Stimulated activated CD4-positive, alpha-beta T cell treated with anti-CD3 and anti-CD28 coated beads, Interleukin-1b, Interleukin-23, amount 100 ng/mL, for 24 hours (primary cell): Measurements from ENCODE around the gene GPATCH3.
A peak's percentile ranks its signal among the peaks of the same experiment; 100 is the strongest.
"Not testable (repeated sequence)": the region's sequence is repeated elsewhere in the genome, so short reads cannot be mapped to it uniquely, and the experiment has no call there.

Experiments used
- DNase-seq, 4 experiments: peaks; one replicate each; pipeline ENCODE4 v3.0.0-alpha.2; 2020; ENCODE audit warnings: low read depth in 4 of 4, low spot score in 1 of 4

GPATCH3 gene

DNA sequence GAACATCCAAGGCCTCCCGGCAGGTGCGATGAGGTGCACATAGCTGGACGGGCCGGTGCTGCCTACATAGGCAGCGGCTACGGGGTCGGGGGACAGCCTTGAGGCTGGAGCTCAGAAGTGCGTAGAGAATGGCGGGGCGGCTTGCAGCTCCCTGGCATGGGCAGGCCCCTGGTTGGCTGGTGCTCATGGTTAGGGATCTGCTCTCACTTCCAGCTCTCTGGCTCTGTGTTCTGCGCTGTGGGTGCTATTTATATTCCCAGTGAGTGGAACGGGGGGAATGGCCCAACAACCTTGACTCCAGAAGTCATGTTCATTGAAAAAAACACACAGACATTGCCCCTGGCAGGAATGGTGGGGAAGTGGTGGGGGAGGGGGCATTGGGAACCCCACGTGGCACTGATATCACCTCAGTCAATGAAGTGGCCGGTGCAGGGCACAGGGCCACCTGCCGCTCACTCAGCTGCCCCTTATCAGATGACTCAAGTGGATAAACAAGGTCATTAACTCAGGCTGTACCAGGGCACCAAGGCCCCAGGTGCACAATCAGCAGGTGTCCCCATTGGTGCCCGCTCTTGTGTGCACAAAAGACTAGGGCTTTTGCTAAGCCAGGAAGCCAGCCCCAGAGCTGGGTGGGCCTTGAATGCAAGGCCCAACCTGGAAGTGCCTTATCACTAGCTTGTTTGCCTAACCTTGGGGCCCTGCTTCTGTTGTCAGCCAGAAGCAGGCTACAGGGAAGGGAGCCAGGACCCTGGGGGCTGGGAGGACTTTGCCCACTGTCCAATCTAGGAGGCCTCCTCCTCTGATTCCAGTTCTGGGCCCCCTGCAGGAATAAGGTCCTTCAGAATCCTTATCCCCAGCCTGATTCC lies 13.7 kb upstream of the GPATCH3 start, which contains the start of gene NR0B2:
NR0B2 (minus strand) TSS at position 222 of the 866 bp plus-strand sequence; CDS start at position 187, 35 bp downstream.
- no peak for DNase-seq

DNA sequence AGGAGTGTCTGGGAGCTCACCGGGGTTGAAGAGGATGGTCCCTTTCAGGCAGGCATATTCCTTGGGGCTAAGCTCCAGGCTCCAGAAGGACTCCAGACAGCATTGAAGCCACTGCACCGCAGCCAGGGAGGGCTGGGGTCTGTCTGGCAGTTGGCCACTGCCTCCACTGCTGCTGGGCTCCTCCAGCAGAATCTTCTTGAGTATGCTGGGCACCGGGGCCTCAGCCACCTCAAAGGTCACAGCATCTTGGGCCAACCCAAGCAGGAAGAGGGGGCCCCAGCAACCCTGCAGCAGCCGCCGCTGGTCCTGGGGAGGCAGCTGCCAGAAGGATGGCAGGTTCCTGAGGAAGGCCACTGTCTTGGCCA lies 13.1 kb upstream of the GPATCH3 start:
- DNase-seq, result no peak

DNA sequence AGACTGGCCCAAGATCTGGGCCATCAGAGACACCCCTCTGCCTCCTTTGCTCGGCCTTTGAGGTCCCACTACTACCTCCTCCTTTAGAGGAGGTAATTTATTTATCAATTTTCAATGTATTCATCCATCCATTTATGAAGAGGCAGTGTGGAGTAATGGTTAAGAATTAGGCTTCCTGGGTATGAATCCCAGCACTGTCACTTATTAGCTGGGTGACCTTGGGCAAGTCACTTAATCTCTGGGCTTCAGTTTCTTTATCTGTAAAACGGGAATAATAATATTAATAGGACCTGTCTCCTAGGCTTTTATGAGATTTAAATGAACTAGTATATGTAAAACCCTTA lies 11.9 kb upstream of the GPATCH3 start:
- no peak for DNase-seq

DNA sequence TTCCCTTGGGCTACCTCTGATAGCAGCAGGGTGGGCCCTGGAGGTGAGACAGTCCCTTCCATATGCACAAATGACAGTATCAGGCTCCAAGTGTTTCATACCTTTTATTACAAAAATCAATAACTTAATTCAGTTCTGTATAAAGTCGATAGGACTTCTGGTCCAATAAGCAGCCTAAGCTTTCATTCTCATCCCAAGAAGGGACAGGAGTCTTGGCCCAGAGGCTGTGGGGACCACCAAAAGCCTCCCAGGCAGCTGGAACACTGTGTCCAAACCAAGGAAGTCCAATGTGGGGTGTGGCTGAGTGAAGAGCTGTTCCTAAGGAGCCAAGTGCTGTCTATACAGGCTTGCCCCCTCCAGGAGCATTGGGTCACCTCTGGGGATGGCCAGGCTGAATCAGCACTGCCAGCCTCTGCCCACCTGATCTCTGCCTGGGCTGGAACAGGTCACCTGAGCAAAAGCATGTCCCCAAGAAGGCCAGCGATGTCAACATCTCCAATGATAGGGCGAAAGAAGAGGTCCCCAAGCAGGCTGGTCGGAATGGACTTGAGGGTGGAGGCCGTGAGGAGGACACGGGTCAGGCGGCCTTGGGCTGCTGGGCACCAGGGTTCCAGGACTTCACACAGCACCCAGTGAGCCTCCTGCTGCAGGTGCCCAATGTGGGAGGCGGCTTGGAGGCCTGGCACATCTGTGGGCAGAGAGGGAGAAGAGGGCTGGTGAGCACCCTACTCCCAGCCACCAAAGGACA lies 11.3 kb upstream of the GPATCH3 start:
- no peak for DNase-seq

DNA sequence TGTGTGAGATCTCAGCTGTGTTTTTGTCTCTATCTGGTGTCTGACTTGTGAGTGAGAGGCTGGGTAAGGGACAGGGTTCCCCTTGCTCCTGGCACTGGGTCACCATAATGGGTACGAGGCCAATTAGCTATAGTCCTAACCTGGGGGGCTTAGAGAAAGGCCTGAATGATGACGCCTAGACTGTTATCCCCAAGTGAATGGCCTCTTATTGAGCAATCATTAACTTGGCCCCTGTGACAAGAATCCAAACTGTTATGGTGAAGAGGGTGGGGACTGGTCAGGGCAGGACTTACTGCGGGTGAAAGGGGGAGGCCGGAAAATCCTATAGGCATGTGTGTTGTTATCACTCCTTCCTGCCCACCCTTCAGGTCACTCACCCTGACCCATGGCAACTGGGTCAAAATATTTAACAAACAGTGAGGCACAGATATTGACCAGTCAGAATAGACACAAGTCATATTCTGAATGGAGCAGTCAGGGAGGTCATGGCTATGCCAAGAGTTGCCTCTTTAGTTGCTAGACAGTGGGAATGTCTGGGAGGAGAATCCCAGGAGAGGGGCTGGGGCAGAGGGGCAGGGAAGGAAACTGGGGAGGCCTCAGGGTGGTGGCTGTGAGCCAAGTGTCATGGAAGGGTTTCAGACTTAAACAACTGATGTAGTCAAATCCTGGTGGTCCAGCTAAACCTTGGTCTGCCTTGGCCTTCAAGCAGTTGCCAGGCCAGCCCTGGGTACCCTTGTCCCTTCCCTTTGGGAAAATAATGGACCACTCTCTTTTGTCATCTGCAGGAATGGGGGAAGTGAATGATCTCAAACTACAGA lies 10.3 kb upstream of the GPATCH3 start:
- DNase-seq, result no peak

DNA sequence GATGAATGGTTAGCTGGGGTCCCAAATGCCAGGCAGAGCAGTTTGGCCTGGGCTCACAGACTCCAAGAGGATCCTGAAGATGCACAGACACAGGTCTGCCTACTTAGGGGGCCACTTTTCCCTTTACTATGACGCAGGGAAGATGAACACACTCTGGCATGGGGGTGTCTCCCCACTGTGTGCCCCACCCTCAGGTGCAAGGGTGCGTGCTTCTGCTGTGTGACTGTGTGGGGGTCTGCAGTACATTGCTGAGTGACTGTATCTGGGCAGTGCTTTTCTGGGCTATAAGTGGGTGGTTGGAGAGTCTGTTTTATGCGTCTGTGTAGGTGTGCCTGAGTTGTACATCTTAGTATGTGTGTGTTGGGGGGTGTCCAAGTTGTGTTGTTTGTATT lies 9.7 kb upstream of the GPATCH3 start:
- DNase-seq, result no peak

DNA sequence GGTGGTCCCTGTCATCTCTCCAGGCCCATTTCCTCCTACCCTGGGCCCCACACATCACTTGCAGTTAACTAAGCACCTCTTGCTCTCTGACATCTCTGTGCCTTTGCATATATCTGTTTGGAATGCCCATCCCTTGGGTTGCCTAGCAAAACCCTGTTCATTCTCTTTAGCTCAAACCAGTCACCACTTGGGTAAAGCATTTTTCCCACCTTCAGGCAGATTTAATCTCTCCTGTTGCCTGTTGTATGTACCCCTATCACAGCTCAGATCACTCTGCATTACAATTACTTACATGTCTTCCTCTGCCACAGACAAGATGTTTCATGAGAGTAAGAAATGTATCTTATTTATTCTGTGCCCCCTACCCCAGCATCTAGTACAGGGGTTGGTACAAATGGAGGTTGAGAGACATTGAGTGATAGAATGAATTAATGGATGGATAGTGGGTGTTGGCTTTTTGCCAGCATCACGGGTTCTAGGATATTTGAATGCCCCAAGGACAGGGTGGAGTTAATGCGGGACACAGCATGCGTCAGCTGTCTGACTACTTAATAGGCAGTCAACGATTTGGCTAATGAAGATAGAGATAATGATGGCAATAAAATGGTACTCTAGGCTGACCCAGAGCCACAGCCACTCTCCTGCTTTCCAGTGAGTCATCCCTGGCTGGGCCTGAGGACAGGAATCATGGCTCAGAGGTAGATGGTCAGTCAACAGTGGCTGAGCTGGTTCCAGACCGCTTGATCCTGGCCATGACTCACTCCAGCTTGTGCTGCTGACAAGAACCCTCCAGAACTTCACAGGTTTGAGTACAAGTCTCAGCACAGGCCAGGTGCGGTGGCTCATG lies 7.0 kb upstream of the GPATCH3 start:
- no peak for DNase-seq

DNA sequence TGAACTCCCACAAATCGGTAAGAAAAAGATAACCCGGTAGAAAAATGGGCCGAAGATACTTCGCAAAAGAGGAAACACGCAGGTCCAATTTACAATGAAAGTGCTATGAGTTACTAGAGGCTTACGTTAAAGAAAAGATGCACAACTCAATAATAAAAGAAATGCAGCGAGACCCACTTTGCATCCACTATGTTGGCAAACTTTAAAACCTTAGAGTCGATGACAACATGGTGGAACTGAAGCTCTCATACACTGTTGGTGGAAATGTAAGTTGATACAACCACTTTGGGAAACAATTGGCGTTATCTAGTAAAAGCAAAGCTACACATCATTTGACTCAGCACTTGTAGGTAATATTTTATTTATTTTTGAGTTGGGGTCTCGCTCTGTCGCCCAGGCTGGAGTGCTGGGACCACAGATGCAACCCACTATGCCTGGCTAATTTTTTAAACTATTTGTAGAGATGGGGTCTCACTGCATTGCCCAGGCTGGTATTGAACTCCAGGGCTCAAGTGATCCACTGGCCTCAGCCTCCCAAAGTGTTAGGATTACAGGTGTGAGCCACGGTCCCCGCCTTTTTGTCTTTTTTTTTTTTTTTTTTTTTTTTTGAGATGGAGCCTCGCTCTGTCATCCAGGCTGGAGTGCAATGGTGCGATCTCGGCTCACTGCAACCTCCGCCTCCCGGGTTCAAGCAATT lies 696 bp upstream of the GPATCH3 start:
- DNase-seq, result no peak

DNA sequence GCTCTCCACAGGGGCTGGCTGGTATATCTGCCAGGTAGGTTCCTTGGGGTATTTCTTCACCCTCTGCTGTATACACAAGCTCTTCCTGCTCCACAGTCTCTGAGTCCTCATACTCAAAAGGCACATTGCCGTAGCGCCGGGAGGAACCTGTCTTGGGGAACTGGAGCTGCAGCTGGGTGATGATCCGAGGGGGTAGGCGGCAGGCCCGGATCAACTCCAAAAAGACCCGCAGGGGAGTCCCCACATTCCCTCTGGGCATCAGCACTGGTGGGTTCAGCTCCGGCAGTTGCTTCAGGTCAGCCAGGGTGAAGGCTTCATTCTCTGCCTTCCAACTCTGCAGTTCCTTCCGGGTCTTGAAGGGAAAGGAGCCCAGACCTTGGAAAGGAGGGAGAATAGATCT lies 2.9 kb downstream of the GPATCH3 start:
- DNase-seq, result no peak

DNA sequence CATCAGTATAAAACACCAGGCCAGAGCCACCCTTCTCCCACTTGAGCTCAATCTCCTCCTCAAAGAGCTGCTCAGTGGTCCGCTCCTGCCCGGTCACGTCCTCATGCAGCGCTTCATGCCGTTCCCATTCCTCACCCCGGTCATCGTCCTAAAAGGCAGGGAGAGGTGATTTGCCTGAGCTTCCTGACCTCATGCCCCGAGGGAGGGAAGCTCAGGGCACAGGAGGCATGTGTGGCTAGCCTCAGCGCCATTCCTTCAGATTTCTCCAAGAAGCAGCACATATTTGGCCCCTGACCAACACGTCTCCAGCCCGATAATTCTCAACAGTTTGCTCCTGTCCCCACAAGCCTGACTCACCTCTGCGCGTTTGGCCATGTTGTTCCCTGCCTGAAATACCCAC lies 6.0 kb downstream of the GPATCH3 start:
- DNase-seq, result no peak

DNA sequence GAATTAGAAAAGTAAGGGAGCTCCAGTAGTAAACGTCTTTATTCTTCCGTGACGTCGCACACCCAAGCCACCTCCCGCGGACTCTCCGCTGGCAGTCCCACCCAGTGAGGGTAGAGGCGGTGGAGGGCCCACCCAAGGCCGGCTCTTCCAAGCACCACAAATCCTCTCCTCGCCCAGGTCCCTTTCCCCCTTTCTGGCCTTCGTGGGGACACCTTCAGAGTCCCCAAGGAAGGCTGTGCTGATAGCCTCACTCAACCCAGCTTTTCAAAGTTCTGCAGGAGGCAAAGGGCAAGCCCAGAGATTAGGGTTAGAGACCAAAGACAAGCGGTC lies 9.8 kb downstream of the GPATCH3 start:
- no peak for DNase-seq

DNA sequence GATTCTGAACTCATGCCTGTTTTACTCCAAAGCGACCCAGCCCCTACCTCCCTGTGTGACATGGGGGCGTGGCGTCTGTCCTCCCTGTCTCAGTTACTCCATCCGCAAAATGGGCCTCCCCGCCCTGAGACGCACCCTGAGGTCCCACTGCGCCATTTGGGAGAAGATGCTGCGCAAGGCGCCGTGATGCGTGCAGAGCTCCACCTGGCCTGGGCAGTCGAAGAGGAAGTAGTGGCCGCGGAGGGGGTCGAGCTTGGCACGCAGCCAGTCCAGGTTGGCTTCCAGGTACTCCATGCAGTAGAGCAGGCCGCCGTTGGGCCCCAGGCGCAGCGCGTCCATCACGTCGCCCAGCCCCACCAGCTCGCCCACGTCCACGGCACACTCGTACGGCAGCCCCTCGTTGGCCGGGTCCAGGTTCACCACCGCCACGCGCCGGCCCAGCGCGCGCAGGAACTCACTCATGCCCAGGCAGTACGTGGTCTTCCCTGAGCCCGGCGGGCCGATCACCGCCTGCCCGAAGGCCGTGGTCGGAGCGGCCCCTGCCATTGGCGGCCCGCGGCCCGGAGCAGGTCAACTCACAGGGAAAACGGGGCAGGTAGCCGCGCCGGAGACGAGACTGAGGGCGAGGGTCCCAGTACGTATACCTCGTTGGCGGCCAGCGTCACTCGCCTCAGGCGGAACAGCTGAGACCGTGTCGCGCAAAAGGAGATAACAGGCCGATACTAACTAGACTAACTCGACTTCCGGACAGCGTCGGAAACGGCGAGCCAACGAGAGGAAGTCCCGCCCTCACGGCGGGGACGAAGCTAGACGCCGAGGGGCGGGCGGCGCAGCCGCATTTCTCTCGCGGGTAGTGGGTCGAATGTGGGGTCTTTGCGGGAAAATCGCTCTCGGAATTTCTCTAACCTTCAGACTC lies 10.5 kb downstream of the GPATCH3 start, which contains the start of gene GPN2:
GPN2 (minus strand) TSS at position 733 of the 916 bp plus-strand sequence; CDS start at position 546, 187 bp downstream.
- peak; percentile 46 to 68 (median 58) for DNase-seq

DNA sequence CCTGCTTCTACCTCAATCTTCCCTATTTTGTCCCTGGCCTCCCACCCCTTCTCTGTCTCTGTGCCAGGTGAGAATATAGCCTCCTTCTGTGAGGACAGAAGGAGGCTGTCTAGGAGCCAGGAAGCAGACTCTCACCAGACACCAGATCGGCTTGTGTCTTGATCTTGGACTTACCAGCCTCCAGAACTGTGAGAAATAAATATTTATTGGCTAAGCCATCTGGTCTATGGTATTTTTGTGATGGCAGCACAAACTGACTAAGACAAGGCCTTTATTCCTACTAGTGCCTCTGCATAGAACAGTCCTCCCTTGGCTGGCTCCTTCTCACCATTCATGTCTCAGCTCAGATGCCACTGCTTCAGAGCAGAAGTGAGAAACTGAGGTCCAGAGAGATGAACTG lies 12.0 kb downstream of the GPATCH3 start:
- DNase-seq, result no peak

DNA sequence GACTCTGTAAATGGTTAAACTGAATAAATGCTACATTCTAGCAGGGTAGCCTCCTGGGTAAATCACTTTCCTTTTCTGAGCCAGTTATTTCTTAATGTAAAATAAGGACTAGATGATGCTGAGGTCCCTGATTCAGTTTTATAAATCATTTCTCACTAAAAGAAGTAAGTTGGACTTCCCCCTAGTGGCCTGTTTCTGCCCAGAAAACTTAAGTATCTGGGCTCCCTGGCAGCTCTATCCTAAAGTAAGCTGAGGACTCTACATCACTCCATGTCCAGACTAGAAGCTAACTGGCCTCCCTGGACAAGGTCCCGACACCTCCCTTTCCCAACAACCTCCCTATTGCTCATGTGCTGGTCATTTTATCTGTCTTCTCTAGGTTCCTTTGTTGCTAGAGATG lies 13.1 kb downstream of the GPATCH3 start:
- no peak for DNase-seq

DNA sequence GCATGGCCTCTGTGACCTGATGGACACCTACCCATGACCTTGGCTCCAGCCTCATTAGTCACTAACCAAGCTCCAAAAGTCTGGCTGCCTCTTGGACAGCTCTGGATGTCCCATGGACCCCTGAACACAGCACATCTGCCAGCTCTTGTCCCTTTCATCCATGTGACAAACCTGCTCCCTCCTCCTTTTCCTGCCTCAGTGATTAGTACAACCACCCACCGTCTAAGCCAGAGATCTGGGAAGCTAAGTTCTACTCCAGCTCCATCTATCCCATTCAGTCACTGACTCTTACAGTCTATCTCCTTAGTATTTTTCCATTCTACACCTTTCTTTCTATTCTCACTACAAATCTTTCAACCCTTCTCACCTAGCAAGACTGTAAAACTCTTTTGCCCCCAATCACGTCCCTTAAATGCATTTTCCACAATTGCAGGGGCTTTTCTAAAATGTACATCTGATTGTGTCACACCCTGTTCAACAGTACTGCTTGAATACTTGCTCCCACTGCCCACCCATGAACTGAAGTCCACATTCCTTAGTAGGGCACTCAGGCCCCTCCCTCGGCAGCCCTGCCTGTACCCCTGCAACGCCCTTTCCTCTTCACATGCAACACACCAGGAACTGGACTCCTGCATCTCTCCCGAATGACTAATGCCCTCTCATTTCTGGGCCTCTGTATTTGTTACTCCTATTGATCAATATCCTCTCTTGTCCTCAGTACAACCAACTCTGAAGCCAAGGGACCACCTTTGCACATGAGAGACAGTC lies 17.4 kb downstream of the GPATCH3 start:
- DNase-seq, result no peak

DNA sequence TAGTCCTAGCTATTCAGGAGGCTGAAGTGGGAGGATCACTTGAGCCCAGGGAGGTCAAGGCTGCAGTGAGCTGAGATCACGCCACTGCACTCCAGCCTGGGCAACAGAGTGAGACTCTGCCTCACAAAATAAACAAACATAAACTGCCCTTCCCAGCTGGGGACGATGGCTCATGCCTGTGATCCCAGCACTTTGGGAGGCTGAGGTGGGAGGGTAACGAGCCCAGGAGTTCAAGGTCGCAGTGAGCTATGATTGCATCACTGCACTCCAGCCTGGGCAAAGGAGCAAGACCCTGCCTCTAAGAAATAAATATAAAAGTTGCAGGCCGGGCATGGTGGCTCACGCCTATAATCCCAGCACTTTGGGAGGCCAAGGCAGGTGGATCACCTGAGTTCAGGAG lies 18.7 kb downstream of the GPATCH3 start:
- not testable (repeated sequence) for DNase-seq

DNA sequence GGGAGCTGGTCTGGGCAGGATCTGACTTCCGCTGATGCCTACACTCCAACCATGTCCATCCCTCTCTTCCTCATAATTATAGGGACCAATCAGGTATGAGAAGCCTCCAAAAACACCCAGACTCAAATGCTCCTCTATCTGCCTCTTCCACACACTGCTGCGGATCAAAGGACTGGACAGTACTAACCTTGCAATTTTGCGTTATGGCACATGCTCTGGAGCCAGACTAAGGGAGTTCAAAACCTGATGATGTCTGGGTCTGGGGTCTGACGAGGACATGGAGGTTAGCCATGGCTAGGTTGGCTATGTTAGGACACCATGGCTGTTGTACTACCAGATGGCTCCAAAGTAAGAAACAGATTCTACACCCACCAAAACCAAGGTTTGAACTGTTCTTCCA lies 20.5 kb downstream of the GPATCH3 start:
- no peak for DNase-seq

DNA sequence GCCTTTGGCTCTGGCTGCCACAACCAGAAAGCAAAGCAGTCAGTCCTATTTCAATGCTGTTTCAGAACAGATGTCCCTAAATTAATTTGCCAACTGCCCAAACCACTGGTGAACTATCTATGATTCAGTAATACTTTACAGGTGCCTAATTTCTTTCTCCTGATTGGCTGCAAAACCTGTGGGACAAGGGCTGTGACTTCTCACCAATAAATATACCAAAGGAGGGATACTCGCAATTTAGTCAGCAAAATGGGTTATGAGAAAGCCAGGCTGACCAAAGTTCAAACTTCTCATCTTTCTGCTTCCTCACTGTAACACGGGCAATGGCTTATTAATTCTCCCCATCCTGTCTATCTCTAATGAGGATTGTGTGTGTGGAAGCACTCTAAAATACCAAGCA lies 22.9 kb downstream of the GPATCH3 start:
- no peak for DNase-seq
